H54 (cell line): ENCODE data around the gene RIN1.
"Not testable (repeated sequence)": the region's sequence is repeated elsewhere in the genome, so short reads cannot be mapped to it uniquely, and the experiment has no call there.

Experiments
- DNase-seq: peaks from one replicate; pipeline ENCODE4 v3.0.0; 2011; ENCODE audit warnings: low spot score, mixed read lengths; ENCODE audit not compliant: insufficient read length
- FAIRE-seq: peaks from 3 replicates; lab custom pipeline; 2011; peaks lifted over from hg19 to GRCh38; lab: Jason Lieb, UNC
- POLR2A ChIP-seq: IDR thresholded peaks from 2 replicates; pipeline ENCODE4 v1.6.1; 2011; ENCODE audit warnings: low read depth, mild to moderate bottlenecking, low read length

The RIN1 gene, protein sequence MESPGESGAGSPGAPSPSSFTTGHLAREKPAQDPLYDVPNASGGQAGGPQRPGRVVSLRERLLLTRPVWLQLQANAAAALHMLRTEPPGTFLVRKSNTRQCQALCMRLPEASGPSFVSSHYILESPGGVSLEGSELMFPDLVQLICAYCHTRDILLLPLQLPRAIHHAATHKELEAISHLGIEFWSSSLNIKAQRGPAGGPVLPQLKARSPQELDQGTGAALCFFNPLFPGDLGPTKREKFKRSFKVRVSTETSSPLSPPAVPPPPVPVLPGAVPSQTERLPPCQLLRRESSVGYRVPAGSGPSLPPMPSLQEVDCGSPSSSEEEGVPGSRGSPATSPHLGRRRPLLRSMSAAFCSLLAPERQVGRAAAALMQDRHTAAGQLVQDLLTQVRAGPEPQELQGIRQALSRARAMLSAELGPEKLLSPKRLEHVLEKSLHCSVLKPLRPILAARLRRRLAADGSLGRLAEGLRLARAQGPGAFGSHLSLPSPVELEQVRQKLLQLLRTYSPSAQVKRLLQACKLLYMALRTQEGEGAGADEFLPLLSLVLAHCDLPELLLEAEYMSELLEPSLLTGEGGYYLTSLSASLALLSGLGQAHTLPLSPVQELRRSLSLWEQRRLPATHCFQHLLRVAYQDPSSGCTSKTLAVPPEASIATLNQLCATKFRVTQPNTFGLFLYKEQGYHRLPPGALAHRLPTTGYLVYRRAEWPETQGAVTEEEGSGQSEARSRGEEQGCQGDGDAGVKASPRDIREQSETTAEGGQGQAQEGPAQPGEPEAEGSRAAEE

DNA sequence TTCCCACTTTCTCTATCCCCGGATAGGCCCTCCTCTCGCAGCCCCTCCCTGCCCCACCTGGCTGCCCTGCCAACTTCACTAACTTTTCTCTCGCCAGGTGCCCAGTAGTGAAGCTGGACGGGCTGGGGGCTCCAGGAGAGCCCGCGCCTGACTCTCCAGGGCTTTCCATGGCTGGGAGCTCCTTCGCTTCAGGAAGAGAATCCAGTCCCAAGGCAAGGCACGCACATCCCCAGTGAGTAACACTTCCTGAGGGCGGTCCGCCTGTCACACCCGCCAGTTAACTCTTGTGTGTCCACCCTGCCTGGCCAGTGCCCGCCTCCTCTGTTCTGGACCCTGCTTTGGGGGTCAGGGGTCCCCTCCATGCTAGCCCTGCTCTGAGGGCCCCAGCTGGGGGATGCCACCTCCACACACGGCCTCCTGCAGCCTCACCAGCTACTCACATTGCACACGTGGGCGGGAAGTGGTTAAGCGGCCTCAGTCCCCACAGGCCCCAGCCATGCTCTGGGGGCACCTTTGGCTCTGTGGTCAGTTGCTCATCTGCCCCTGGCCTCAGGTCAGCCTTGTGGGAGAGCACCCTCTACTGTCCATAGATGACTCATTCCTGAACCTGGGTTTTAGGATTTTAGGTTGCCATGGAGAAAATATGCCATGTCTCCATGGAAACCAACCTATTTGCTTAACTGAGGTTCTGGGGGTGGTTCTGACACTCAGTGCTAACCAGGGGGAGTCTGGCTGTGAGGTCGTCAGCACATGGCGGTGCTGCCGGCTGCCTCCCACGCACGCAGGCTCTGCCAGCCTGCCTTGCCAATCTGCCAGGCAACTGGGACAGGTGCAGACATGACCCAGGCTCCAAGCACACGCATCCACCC is at the start of gene RIN1:
Gene RIN1, minus strand, starts transcription at position 201 of the 869 bp plus-strand sequence. Its CDS starts 32 bp downstream, at position 169.
- DNase-seq: peak; percentile 98
- FAIRE-seq: peak; percentile 53
- peak; percentile 69 for TF ChIP-seq POLR2A

DNA sequence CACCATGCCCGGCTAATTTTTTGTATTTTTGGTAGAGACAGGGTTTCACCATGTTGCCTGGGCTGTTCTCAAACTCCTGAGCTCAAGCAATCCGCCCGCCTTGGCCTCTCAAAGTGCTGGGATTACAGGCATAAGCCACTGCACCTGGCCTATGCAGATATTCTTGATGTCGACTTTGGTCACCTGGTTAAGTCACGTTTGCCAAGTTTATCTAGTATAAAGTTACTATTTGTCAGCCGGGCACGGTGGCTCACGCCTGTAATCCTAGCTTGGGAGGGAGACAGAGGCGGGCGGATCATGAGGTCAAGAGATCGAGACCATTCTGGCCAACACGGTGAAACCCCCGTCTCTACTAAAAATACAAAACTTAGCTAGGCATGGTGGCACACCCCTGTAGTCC is 48.1 kb upstream of the RIN1 start:
- not testable (repeated sequence) for FAIRE-seq

DNA sequence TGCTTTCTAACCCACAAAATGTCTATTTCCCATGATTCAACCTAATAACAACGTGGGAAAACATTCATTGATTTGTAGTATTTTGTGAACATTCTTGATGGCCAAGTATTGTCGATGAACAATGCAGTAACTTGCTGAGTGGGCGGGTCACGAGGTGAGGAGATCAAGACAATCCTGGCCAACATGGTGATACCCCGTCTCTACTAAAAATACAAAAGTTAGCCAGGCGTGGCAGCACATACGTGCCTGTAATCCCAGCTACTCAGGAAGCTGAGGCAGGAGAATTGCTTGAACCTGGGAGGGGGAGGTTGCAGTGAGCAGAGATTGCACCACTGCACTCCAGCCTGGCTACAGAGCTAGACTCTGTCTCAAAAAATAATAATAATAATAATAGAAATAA is 44.0 kb upstream of the RIN1 start:
- FAIRE-seq, DNase-seq: not testable (repeated sequence)

More for the DNA sequence above, 48.1 kb upstream of the RIN1 start:
- DNase-seq: not testable (repeated sequence)

DNA sequence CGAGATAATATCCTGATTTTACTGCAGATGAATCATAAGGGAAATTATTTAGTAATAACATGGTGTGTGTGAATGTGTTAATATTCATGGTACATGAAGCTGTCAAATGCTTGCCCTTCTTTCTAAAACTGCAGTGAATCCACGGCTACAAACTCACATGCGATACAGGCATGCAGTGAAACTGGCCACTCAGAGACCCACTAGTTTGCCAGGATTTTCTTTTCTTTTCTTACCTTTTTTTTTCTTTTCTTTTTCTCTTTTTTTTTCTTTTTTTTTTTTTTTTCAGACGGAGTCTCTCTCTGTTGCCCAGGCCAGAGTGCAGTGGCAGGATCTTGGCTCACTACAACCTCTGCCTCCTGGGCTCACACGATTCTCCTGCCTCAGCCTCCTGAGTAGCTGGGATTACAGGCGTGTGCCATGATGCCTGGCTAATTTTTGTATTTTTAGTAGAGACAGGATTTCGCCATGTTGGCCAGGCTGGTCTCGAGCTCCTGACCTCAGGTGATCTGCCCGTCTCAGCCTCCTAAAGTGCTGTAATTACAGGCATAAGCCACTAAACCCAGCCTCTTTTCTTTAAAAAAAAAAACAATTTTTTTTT is 37.6 kb upstream of the RIN1 start:
- DNase-seq, FAIRE-seq: not testable (repeated sequence)

DNA sequence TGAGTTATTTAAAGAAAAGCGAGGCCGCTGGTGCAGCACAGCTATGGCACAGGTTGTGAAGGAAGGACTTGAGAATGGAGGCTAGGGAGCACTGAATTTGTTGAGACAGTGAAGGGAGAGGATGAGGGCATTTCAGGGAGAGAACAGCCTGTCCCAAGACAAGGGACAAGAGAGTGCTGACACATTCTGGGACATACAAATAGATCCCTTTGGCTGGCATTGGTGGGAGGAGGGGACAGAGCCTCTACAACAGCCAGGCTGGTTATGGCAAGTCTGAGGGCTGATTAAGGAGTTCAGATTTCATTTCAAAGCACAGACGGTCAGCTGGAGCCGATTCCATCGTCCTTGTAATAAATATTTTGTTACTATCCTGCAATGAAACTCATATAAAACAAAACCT is 37.0 kb upstream of the RIN1 start:
- TF ChIP-seq POLR2A: no peak
- FAIRE-seq (no peak), DNase-seq (no peak)

DNA sequence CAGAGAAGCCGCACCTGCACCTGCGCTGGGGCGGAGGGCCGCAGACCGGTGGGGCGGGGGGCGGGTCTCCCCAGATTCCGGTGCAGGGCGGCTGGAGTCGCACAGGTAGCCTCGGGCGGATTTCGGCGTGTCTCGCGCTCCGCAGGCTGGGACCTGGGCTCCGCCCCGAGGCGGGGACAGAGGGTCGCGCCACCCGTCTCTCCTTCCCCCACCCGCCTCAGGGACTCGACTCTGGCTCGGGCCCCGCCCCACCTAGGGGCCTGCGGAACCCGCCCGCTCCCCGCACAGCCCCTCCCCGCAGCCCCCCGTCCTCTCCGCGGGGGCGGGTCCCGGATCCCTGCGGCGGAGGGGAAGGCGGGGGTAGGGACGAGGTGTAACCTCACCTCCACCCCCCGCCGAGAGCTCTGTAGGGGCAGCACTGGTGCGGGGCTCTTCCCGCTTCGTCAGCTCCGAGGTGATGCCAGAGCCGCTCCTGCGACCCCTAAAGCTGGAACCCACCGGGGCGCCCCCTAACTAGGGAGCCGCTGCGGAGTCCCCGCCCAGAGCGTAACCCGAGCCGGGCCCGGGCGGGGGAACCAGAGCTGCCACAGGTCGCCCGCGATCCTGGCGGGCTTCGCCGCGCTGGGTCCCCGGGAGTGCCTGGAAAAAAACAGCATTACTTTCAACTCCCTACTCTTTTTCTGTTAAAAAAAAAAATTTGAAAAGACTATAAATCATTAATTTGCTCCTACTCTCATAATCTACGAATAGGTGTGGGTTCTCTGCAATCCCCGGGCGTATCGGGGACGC is 35.6 kb upstream of the RIN1 start, which contains the start of gene SLC29A2:
Gene SLC29A2, minus strand, starts transcription at position 134 of the 789 bp plus-strand sequence. CDS start 169 bp downstream, outside the sequence.
- no peak for TF ChIP-seq POLR2A
- no peak for DNase-seq
- FAIRE-seq: no peak

DNA sequence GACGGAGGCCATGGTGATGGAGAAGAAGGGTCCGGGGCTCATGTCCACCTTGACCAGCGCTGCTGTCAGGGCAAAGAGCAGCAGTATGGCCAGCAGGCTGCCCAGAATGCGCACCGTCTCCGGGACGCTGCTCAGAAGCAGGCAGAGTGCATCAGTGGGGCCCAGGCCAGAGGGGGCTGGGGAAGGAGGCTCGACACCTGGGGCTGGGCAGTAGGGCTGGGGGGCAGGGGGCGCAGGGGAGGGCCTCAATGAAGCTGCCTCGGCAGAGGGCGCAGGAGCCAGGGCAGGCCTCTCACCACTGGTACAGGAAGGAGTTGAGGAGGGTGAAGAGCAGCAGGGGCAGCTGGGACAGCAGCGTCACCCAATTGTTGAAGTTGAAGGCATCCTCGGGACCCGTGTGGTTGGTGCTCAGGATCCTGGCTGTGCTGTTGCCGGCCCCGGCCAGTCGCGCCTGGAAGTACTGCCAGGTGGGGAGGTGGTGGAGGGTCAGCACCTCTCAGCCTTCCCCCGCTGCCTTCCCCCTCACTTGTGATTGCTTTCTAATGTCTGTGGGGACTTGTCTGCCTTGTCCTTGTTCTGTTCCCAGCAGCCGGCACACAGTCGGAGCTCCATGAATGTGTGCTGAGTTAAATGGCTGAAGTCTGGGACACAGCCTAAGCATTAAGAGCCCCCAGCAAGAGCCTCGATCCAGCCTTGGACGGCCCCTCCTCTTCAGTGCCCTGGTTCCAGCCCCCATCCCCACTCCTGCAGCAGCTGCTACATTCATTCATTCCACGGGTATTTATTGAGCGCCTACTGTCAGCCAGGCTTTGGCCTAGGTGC is 33.0 kb upstream of the RIN1 start:
- FAIRE-seq: no peak
- no peak for TF ChIP-seq POLR2A
- no peak for DNase-seq

DNA sequence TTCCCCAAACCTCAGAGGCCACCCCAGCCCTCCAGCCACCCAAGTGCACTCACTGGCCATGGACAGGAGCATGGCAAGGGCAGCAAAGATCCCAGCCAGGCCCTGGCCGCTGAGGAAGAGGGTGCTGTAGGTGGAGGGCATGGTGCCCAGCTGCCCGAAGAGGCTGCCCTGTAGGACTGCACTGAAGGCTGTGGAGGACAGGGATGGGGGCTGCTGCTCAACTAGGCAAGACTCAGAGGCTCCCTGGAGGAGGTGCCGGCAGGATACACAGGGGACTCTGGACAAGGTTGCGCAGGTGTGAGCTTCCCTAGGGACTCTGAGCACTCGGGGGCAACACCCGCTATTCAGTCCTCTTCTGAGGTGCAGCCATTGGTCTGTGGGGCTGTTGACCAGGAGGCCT is 32.2 kb upstream of the RIN1 start:
- DNase-seq (no peak), FAIRE-seq (no peak)
- no peak for TF ChIP-seq POLR2A

DNA sequence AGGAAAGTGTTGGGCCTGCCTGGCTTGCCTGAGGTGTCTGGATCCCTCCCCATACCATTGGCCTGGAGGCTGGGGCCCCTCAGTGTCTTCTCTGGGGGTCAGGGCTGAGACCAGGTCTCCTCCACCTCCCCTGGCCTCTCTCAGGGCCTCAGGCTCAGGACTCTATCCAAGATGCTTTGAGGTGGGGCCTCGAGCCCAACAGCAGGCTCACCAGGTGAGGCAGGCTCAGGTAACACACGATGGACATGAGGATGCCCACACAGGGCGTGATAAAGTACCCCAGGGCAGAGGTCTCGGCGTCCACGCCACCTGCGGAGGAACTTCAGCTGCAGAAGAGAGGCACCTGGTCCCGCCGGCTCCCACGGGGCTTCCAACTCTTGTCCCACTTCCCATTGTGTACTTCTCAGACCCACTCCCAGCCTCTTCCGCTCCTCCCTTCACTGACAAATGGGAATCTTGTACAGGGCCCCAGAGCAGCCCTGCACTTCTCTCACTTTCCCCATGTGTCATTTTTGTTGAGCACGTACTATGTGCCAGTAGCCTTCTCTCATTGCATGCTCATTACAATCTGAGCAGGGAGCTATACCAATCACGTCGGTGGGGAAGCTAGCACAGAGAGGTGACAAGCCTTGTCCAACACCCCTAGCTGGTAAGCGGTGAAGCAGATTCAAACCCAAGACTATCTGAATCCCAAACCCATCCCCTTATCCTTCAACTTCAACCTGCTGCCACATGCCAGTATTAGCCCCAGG is 31.5 kb upstream of the RIN1 start:
- DNase-seq: no peak
- no peak for FAIRE-seq
- no peak for TF ChIP-seq POLR2A

DNA sequence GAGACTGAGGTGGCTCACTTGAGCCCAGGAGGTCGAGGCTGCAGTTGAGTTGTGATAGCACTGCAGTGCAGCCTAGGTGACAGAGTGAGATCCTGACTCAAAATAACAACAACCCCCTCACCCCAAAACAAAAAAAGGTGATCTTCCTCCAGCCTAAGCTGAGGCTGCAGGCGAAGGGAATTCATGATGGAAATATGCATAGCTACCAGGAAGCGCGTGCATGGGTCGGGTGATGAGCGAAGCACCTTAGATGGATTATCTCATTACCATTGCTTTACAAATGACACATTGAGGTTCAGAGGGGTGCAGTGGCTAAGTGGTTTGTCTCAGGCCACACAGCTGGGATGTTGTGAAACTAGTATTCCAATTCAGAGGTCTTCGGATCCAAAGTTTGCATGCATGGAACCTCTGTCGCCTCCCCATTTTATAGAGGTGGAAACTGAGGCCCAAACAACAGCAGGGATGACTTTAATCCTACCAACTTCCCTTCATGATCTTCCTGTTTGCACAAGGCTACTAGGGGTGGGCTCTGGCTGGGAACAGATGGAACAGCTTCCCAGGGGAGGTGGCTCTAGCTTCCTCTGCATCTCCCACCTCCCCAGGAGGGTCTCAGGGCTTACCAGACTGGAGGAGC is 30.7 kb upstream of the RIN1 start:
- no peak for TF ChIP-seq POLR2A
- no peak for DNase-seq
- no peak for FAIRE-seq
